Stimulated activated CD4-positive, alpha-beta T cell treated with anti-CD3 and anti-CD28 coated beads, TNF-alpha, amount 100 ng/mL, for 48 hours (primary cell): ENCODE data around the gene HOXD1.

ENCODE experiments used
- DNase-seq, 3 donors: peaks; one replicate each; pipeline ENCODE4 v3.0.0-alpha.2; 2020; ENCODE audit warnings: low read depth in 3 of 3

HOXD1 gene

GRCh38 chr2:176184749-176185148 is 3.7 kb upstream of the HOXD1 start:
- no peak for DNase-seq

DNA sequence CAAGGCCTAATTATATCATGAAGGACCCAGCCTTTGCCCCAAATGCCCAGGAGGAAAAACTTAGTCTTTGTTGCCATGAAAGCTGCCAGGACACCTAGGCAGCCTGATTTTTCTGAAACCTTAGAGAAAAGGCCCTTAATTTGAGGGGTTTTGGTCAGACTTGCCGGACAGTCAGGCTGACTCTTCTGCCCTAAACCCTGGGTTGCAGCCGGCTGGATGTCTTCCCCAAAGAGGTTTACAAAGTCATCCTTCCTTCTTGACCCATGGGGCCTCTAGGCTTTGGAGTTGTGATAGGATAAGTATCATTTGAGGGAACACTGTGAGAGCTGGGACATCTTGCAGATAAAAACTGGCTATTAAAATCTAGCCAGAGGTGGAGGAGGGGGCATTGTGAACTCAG is 2.4 kb upstream of the HOXD1 start:
- DNase-seq, result no peak

GRCh38 chr2:176187200-176187898 is 1.1 kb upstream of the HOXD1 start:
- DNase-seq, result no peak

GRCh38 chr2:176188774-176189680 is 559 bp downstream of the HOXD1 start:
- no peak for DNase-seq

GRCh38 chr2:176189681-176190641 is 1.5 kb downstream of the HOXD1 start:
- no peak for DNase-seq

DNA sequence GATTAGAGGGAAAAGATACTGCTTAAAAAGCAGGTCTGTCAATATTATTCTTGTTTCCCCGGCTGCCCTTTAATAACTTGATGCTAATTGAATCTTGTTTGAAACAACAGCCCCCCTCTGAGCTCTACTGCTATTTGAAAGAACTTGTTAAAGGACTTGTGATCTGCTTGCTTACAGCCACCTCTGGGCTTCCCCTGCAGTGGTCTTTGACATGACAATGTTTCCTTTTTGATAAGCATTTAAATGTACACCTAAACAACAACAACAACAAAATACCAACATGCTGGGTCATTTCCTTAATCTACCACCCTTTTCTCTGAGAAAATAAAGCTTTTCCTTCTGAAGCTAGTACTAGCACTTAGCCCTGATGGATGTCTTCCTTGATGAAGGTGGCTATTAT is 3.9 kb downstream of the HOXD1 start:
- no peak for DNase-seq

GRCh38 chr2:176193048-176193447 is 4.6 kb downstream of the HOXD1 start:
- DNase-seq, result no peak

GRCh38 chr2:176199902-176200301 is 11.4 kb downstream of the HOXD1 start:
- no peak for DNase-seq

DNA sequence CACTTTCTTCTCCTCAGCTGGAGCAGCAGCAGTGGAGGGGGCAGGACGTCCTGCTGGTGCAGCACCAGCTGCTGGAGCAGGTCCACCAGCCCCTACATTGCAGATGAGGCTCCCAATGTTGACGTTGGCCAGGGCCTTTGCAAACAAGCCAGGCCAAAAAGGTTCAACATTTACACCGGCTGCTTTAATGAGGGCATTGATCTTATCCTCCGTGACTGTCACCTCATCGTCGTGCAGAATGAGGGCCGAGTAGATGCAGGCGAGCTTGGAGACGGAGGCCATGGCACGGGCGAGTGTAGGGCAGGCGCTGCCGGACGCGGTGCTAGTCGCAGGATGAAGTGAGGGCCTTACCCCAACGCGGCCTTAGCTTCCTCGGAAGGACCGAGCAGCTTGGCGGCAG is 12.5 kb downstream of the HOXD1 start:
- no peak for DNase-seq

GRCh38 chr2:176202491-176202890 is 14.0 kb downstream of the HOXD1 start:
- no peak for DNase-seq

- DNase-seq, result no peak
Measured at GRCh38 chr2:176205126-176205525, 16.7 kb downstream of the HOXD1 start.

- DNase-seq, result no peak
Measured at GRCh38 chr2:176206136-176206535, 17.7 kb downstream of the HOXD1 start.

- DNase-seq, result no peak
Measured at GRCh38 chr2:176206682-176207081, 18.2 kb downstream of the HOXD1 start.

- DNase-seq, result no peak
Measured at GRCh38 chr2:176211110-176211509, 22.6 kb downstream of the HOXD1 start.

DNA sequence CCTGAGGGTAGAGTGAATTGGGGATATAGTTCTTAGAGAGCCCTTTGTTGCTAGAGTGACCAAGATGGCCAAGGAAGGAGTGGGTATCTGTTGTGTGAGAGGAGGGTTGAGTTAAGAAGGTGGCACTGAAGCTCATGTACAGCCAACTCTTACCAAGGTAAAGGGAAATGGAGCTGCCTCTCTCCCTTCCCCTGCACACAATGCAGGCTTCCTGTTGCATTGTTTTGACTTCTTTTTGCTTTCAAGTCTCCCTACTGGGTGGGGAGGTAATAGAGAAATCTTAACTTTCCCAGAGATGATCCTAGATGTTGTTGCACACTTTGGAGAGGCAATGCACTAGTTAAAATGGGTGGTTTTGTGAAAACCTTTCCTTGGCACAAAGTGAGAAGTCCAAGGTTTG is 23.8 kb downstream of the HOXD1 start:
- DNase-seq, result no peak

DNA sequence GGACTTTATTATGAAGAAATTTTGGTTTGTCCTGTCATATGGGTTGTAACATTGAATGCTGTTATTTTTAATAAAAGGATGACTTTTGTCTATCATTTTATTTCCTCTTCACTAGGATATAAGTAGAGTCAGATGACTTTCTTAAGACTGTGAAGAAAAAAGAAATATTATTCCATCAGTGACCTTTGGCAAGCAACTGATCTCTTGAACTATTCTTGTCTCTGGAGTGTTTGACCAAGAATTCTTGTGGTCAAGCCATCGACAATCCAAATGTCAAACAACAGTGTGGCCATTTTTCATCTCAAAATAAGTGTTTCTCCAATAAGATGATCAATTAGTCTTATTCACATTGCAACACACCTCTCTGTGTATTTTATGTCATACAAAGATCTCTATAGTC is 24.9 kb downstream of the HOXD1 start:
- no peak for DNase-seq

DNA sequence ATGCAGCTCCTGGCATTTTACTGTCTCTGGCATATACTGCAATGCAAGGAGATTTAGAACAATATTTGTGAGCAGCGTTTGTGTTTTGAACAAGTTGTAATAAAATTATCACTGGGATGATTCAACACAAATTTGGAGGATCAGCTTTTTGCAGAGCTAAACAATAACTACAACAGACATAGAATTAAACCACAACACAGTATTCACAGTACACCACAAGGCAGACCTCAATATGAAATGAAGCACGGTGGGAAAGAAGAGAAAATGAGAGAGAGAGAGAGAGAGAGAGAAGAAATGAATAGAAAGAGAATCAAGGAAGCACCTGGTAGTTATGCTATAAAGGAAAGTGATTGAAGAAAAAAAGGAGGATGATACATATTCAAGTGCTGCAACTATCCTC is 39.4 kb downstream of the HOXD1 start:
- DNase-seq, result no peak

- no peak for DNase-seq
Measured at GRCh38 chr2:176234156-176234555, 45.7 kb downstream of the HOXD1 start.

DNA sequence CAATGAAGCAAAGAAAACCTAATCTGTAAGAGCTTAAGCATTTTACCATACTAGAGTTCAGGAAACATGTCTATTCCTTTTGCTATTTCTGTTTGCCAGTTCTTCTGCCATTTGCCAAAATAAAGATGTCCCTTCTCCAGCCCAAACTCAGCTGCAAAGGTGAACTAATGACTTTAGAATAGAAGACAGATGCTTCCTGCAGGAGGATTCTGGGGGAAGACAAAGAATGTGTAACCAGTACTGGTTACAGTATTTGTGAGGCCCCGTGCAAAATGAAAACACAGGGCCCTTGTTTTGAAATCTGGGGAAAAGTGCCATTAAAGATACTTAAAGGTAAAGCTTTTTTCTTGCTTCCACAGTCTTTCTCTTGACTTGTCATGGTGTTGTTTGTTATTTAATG is 46.5 kb downstream of the HOXD1 start:
- no peak for DNase-seq

- no peak for DNase-seq
Measured at GRCh38 chr2:176237456-176237855, 49.0 kb downstream of the HOXD1 start.

DNA sequence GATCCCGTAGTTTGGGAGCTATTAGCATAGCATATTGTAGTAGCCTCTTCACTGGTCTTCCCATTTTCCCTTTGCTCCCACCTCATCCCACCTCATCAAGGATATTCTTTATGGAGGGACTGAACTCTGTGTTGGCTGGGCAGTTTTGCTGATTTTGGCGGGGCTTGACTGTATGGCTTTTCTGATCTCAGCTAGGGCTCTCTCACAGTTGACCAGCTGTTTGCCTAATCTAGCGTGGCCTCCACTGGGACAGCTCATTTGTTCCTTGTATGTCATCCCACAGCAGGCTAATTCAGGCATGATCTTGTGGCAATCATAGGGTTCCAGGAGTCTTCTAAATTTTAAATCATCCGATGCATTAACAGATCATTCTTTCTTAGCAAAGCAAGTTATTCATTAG is 50.6 kb downstream of the HOXD1 start:
- DNase-seq, result no peak

- no peak for DNase-seq
Measured at GRCh38 chr2:176240301-176240700, 51.8 kb downstream of the HOXD1 start.
